ENCODE data around the gene BICD1.

BICD1 gene

DNA sequence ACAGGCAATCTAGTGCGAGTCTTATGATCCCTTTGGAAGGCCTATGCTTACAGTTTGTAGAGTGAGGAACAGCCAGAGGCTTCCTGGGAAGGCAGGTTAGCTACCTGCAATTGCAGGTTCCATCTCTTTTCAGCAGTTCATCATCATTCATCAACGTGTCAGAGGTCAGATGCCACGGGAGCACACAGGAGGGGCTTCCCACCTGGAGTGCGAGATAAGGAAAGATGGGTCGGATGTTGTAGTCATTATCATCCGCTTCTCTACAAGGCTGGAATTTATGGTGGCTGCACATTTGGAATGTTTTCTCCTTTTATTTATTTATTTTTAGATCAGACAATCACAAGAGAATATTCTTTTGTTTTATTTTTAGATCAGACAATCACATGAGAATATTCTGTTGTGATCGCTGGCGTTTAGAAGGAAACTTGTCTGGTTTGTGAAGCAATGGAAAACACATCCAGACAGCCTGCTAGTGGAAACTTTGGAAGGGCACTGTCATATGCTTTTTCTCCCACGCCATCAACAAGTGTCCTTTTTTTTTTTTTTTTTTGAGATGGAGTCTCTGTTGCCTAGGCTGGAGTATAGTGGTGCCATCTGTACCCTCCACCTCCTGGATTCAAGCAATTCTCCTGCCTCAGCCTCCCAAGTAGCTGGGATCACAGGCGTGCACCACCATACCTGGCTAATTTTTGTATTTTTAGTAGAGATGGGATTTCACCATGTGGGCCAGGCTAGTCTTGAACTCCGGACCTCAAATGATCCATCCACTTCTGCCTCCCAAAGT is 1.9 kb upstream of the BICD1 start:
- no peak for DNase-seq

DNA sequence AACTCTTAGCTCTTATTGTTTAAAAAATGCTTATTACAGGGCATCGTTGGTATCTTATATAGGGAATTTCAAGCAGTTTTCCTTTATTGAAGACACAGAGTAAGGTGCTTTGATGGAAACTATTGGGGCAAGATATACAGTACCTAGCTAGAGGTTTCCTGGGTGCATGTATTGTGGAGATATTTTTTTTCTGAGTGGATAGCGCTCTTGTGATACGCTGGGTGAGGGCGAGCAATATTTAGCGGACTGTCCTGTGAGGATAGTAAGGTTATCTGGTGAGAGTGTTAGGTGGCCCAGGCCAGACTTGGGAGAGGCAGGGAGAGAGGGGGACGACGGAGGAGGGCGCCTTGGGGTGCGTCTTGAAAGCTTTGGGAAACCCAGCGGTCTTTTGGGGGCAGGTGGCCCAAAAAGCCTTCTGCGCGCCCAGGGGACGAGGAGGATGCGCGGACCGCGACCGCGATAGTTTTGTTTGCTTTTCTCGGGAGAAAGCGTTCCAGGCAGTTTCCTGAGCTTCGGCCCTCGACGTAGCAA is 596 bp upstream of the BICD1 start:
- DNase-seq: no peak

DNA sequence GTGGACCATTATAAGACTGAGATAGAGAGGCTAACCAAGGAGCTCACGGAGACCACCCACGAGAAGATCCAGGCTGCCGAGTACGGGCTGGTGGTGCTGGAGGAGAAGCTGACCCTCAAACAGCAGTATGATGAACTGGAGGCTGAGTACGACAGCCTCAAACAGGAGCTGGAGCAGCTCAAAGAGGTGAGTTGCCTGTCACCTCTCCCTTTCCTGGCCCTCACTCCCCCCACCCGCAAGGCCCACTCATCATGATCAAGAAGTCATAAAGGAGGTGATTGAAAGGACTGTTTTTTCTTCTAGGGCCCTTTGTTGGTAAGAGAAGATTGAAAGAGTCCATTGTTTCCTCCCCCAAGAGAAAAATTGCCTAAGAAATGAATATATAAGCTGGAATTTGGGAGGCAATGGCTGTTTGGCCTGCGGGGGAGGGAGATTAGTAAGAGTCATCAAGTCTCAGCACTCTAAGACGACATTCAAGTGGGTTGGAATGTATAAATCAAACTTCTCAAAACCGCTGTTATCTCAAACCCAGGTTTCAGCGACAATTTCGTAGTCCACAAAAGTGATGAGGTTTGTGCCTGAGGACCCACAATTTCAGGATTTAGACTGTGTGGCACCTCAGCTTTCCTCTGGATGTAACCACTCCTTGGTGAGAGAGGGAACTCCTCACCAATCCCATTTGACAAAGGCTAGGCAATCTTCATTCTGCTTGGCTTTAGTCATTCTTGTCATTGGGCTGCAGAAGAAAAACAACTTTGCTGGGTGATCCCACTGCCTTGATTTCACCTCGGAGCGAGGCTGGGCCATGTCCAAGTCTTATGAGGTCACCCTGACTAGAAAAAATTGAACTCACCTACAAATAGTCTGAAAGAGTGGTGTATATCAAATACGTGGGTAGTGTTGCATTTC is 966 bp downstream of the BICD1 start:
- DNase-seq: no peak

DNA sequence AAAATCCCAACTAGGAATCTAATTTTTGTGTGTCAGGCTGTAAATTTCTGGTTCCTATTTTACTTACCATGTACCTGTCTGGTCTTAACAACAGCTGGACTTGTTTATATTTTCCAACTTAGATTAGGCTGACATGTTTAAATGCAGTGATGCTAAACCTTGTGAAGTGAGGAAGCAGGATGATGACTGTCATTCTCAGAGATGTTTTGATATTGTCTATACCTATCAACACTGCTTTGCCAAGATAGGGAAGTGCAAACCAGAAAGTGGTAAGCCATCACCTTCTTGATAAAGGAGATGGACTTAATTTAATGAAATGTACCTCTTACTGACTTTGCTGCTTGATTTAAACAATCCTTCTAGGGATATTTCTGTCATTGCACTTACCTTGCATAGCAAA is 2.1 kb downstream of the BICD1 start:
- DNase-seq: no peak

DNA sequence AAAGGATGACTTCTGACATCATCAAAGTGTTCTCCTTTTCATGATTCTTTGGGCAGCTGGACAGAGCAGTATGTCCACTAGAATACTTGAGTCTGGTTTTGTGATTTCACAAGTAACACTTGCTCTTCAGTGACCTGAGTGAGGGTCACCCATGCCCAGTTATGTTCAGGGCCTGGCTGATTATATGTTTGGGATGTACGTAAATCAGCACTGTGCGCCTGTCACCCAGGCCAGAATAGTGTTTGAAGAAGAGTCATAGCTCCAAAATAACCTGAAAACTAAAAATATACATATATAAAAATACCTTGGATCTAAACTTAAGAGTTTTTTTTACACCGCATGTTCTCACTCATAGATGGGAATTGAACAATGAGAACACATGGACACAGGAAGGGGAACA is 3.8 kb downstream of the BICD1 start:
- no peak for DNase-seq

DNA sequence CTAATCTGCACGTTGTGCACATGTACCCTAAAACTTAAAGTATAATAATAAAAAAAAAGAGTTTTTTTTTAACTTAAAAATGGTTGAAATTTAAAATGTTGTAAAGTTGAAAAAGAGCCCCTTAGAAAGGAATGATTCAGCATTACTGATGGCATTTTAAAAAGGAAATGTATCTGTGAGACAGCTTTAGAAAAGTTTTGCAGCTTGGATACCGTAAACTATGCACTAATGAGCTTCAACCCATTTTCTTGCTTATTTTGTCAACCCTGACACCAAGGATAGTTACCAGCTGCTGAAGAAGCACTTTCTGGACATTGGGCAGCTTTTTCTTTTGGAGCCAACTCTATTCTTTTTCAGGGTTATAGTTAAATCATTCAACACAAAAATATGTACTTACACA is 4.3 kb downstream of the BICD1 start:
- DNase-seq: no peak

DNA sequence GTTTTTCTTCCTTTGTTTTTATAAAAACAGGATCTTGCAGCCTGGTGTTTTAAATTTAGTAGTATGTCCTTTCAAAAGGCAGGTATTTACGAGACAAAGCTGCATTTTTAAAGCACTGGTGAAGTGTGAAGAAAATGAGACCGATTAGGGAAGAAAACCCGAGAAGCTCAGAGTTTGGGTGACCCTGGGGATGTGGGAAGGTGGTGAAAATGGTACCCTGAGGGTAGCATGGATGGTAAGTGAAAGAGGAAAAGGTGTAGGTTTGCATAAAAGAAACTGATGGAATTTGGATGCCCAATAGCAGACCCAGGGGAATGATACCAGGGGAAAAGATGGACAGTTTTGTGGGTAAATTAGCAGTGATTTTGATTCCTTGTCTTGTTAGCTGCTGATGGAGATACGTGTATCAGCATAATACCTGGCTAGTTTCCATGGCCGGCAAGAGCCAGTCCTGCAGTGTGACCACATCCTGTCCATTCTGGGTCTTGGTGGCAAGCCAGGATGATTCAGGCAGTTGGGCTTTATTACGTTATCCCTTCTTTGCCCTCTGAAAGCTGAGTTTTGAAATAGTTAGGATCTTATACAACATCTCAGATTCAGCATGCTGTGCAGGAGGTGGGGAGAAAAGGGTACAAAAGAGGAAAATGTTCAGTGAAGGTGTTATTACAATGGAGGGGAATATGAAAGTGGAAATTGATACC is 8.9 kb downstream of the BICD1 start:
- no peak for DNase-seq

DNA sequence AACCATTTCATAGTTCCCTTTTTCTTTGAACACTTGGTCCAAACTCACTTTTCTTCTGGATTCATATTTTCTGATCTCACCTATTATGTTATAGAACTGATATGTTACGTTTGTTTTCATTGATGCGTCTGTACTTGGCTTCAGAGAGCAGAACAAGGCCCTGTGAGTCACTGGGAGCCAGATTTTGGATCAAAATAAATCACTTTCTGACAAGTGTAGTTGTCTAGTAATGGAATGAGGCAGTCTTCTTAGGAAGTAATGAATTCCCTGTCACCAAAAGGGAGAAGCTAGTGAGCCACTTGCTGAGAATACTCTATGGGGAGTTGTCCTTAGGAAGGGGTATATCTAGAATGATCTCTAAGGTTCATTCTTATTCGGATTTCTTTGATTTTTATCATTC is 10.2 kb downstream of the BICD1 start:
- DNase-seq: no peak

DNA sequence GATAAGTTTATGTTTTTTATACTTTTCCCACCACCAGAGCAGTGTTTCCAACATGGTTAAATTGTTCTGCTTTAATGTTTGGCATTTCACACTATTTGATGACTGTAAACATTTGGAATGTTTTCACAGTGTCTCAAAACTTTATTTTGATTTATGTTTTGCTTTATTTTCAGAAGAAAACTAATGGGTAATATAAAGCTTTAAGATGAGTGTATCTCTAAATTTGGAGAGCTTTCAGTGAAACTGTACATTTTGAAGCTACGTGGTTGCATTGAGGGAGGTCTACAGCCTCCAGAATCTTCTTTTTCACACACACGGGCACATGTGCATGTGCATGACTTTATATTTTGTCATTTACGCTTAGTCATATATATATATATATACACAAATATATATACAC is 10.7 kb downstream of the BICD1 start:
- no peak for DNase-seq

DNA sequence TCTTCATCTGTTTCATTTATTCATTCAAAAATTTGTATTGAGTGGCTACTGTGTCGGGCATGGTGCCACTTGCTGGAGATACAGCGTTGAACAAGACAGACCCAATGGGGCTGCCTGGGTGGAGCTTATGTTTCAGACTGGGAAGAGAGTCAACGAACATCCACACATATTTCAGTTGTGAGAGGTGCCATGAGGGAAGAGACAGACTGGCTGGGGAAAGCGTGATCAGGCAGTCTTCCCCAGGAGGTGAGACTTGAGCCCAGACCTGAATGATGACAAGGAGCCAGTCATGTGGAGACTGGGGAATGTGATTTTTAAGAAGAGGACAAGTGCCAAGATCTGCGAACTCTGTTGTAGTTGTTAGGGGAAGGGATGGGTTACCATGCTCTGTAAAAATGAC is 12.2 kb downstream of the BICD1 start:
- DNase-seq: no peak

DNA sequence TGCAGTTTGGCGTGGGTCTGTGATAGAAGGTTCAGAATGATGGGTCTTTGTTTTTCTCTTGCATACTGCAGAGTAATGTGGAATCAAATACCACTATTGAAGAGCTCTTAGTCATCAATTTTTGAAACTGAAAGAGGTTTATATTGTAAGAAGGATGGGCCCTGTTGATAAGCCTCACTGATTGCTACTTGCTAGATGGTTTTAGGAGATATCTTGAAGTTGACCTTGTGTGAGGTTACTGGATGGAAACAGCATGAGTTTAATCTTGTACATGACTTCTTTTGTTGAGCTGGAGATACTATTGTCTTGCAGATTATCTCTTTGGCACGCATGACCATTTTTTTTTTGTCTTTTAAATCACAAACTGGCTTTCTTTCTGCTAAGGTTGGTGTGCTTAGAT is 13.8 kb downstream of the BICD1 start:
- no peak for DNase-seq

DNA sequence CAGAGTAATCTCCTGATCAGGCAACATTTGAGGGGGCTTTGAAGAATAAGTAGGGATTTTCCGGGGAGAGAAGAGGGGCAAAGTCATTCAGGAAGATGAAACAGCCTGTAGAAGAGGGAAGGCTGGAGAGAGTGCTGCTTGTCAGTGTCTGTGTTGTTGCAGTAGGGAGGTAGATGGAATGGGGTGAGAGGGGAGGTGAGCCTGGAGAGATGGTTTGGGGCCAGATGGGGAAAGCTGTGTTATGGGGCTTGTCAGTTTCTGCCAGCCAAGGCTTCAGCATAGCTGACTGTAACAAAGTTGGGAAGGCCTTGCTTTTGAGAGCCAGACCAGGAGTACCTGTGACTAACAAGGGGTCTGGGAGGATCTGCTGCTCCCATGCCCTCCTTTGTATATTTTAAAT is 18.0 kb downstream of the BICD1 start:
- DNase-seq: no peak

DNA sequence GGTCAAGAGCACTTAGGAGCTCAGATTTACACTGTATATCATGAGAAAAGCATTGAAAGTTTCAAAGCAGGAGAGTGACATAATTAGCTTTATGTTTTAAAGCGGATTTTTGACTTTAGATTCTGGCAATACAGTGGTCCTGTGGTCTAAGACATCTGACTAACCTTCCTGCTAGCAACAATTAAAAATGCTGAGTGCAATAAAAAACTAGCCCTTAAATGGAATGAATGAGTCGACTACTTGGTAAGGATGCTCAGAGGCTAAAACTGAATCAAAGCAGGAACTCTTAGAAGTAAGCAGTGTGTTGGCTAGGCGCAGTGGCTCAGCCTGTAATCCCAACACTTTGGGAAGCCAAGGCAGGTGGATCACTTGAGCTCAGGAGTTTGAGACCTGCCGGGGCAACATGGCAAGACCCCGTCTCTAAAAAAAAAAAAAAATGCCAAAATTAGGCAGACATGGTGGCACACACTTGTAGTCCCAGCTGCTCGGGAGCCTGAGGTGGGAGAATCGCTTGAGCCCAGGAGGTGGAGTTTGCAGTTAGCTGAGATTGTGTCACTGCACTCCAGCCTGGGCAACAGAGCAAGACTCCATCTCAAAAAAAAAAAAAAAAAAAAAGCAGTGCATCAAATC is 18.9 kb downstream of the BICD1 start:
- DNase-seq: no peak

DNA sequence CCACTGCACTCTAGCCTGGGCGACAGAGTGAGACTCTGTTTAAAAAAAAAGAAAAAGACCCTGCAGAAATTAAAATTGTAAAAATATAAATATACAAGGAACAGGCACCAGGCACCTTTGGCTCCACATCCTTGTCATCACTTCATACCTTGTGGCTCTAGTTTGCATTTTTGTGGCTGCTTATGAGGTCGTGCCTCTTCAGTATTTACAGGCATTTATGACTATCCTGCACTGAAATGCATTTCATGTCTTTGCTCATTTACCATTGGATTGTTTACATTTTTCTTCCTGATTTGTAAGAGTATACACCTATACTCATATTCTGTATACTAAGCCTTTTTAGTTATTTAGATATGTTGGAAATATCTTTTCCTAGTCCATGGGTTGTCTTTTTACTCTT is 20.1 kb downstream of the BICD1 start:
- no peak for DNase-seq

DNA sequence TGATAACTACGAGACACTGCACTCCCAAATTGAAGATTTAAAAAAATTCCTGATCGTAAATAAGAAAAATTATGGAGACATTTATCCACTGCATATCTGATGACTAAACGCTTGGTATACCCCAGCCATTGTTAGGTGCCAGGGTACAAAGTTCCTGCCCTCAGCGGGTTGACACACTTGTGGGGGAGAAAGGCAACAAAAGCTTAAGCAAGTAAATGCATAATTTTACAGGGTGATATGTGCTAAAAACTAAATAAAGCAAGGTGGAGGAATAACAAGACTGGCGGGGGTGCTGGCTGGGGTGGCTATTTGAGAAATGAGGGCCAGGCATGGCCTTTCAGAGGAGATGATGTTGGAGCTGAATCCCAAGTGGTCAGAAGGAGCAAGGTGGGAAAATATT is 25.0 kb downstream of the BICD1 start:
- no peak for DNase-seq

DNA sequence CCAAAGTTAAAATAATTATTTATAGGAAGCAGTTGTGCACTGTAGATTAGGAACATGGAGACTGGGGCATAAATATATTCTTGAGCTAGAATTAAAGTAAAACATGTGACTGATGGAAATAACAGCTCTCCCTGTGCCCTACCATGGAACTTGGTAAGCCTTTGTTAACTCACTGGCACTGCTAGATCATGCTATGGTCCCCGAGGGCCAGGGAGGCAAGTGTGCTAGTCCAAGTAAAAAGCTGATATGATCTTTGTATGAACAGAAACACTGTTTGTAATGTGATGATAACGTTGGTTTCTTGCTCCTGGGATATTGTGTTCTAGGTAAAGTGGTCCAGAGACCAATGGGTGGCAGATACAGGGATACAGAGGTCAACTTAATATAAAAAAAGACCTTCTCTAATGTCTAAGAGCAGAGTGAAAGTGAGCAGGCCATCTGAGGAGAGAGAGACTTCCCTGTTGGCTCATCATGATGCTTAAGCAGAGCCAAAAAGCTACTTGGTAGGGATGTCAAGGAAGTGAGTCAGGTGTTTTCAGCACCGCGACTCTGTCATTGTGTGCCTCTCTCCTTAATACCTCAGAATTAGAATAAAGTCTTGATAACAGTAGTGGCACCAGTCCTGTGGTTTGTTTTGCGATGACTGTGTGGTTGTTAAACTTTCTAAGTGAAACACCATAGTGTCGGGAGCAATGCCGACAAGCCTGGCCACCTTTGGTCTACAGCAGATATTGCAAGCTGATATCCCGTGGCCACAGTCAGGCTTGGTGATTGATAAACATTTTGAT is 27.6 kb downstream of the BICD1 start:
- no peak for DNase-seq

DNA sequence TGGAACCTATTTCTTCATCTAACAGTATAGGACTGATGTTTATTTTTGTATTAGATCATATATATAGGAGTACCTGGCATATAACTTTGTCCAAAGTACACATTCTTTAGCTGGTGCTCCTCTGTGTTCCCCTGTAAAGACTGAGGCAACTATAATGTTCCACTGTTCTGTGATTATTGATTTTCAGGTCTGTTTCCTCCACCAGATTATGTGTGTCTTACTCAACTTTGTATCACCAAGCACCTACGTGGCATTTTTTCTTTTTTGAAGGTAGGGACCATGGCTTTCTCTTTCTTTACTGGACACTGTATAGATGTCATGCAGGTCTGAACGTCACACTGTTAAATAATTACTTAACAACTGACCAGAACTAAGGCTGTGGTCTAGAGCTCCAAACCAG is 29.3 kb downstream of the BICD1 start:
- DNase-seq: no peak

DNA sequence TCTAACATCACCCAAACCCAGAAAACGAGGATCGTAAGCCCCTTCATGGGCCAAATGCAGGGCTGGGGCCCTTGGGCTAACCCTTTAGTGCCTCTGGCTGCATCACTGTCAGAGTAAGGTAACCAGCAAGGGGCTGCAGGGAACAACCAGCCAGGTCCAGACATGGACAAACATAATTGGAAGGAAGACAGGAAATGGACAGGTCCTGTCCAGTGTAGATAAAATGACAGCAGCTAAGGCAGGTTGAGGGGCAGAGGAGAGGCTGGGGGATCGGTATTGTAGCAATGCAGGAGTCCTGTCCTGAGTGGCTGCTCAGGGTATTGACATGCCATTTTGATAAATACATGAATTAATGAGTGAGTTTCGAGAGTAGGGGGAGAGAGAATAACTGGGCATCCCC is 29.8 kb downstream of the BICD1 start:
- no peak for DNase-seq

DNA sequence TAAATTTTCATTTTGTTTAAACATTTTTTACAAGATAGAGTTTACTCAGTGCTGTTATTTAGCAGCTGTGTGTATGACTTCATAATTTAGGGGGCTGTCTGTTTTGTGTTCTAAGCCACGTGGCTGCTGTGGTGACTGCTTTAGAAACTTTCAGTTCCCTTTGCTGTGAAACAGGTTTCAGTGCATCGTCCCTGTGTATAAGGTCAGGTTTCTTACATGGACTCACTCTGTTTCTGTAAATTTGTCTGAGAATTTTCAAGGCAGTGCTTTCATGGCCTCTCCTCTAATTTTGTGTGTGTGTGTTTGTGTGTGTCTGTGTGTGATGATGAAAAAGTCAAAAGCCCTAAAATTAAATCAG is 32.4 kb downstream of the BICD1 start:
- DNase-seq: no peak

DNA sequence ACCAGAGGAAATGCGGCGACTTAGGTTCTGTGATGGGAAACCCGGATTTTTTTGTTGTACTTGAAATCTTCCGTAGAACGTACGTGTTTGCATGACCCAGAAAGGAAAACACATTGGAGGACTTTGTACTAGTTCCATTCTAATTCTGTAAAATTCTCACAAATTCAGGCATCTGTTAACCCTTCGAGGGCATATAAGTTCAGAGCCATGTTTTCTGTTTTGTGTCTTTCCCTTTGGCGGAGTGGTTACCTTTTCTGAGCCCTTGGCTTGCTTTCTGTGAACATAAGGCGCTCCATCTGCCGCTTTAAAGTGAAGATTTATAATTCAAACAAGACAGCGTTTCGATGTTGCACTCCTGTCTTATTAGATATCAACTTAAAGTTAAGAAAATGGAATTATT is 34.2 kb downstream of the BICD1 start:
- DNase-seq: no peak

DNA sequence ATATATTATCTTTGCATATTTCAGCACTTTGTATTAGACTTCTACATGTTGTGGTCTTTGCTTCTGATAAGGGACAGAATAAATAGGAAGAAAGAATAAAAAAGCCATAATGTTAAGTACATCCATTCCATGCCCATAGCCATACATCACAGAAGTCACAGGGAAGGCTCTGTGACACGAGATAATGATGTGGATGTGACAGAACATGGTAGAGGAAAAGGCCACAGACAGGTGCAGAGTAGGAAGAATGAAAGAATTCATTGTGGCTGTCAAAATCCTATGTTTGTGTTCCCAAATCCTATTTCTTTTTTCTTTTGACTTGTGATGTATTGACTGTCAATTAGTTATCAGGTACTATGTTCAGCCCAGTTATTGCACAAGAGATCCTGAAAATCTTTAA is 38.4 kb downstream of the BICD1 start:
- no peak for DNase-seq

Measured in Kasumi-1 (cell line).